Large intestine (tissue), 3 donors: ENCODE results near the gene CSNK1G1. TPM values are rescaled to one million over a fixed set of nuclear protein-coding genes. Genes with fewer than 3 reads are reported as not detected.
"Not testable (repeated sequence)": the region's sequence is repeated elsewhere in the genome, so short reads cannot be mapped to it uniquely, and the experiment has no call there.

Experiments
- DNase-seq, 2 donors: peaks; one replicate each; pipeline versions ENCODE4 v3.0.0 to v3.0.0-alpha.2; 2013
- H3K27ac ChIP-seq: one replicate; pipeline ENCODE4 v1.5.1; 2013; ENCODE audit warnings: low read length
- H3K27me3 ChIP-seq: 2 replicates; pipeline ENCODE4 v1.6.1; 2013; ENCODE audit warnings: low read length; ENCODE audit not compliant: control insufficient read depth, insufficient read depth
- H3K36me3 ChIP-seq: 2 replicates; pipeline ENCODE4 v1.6.1; 2013; ENCODE audit warnings: low read length; ENCODE audit not compliant: control insufficient read depth, insufficient read depth
- H3K4me1 ChIP-seq: one replicate; pipeline ENCODE4 v1.6.1; 2013; ENCODE audit warnings: low read length; ENCODE audit not compliant: control insufficient read depth, insufficient read depth
- H3K4me3 ChIP-seq: one replicate; pipeline ENCODE4 v1.5.1; 2013; ENCODE audit warnings: low read length
- H3K9me3 ChIP-seq: one replicate; pipeline ENCODE4 v1.6.1; 2013; ENCODE audit warnings: mild to moderate bottlenecking, low read depth, low read length, moderate library complexity; ENCODE audit not compliant: control insufficient read depth
- WGBS: methylation state at CpG from one replicate; pipeline ENCODE4 v1.1.5; 2013; ENCODE audit warnings: low lambda C conversion rate; ENCODE audit not compliant: insufficient coverage; 5-methylcytosine and 5-hydroxymethylcytosine counted together
- polyA plus RNA-seq: library from polyadenylated mRNA; unstranded; fragments of 120-200 nt; gene quantifications from one replicate; pipeline ENCODE4 v1.2.1, GENCODE V29; 2013

Gene CSNK1G1
- polyA plus RNA-seq, 1 donor: 11.9 TPM

DNA sequence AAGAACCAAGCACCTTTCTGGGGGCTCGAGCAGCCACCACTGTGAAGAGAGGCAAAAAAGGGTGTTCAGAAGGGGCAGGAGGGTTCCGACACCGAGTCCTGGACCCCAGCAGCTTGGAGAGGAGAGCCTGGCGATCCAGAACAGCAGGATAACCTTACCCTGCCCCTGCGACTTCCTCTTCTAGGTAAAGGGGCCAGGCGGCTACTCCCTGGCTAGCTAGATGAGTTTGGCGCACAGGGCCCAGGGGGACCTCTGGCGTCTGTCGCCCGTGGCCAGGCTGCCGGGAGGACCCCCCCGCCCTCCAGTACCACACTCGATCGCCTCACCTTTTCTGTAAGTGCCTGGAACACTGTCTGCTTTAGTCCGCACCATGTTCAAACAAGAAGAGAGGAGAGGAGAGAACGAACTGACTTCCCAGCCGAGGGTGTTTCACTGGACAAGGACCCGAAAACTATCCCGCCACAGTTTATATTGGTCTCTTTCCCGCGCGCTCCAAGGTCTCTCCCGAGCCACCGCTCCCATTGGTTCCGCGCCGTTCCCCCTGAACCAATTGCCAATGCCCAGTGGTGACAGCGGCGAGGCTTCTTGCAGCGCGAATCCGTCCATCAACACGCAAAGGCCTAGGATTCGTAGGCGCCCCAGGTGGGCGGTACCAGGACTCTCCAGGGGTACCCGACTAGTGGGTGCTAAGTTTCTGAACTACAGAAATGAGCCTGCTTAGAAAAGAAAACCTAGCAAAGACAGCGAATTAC lies 25.2 kb upstream of the CSNK1G1 start, which contains the start of gene PCLAF:
Gene PCLAF (minus strand): TSS at position 442 of the 752 bp plus-strand sequence. CDS start 70 bp downstream, at position 372.
- H3K9me3 ChIP-seq: no peaks in the 10 kb centered on the region
- H3K27ac ChIP-seq: no peak within 1 kb of the TSS
- H3K4me1 ChIP-seq: peaks cover 2% of the 10 kb centered on the region
- H3K36me3 ChIP-seq: no peaks in the 10 kb centered on the region
- H3K4me3 ChIP-seq: peak within 1 kb of the TSS; percentile 78
- peak; percentile 87 to 92 for DNase-seq
- H3K27me3 ChIP-seq: no peaks in the 10 kb centered on the region
- no CpG with 5 or more reads among the region's 38 CpGs for WGBS

DNA sequence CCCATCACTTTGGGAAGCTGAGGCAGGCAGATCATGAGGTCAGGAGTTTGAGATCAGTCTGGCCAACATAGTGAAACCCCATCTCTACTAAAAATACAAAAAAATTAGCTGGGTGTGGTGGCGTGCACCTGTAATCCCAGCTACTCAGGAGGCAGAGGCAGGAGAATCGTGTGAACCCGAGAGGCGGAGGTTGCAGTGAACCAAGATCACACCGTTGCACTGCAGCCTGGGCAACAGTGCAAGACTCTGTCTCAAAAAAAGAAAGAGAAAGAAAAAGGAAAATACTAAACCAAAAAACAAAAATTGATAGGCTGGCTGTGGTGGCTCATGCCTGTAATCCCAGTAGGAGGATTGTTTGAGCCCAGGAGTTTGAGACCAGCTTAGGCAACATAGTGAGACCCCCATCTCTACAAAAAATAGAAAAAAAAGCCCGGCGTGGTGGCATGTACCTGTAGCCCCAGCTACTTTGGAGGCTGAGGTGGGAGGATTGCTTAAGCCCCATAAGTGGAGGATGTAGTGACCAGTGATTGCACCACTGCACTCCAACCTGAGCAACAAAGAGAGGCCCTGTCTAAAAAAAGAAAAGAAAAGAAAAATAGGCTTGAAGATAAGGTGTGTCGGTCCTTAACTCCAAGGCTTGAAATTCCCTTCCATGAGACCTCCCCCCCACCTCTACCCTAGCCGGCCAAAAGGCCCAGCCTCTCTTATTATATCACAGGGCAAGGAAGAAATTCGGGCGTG lies 24.3 kb upstream of the CSNK1G1 start:
- not testable (repeated sequence) for H3K36me3 ChIP-seq, H3K9me3 ChIP-seq, H3K27ac ChIP-seq, H3K27me3 ChIP-seq, H3K4me1 ChIP-seq, DNase-seq
- peak overlapping the region; percentile 78 for H3K4me3 ChIP-seq
- WGBS: no CpG with 5 or more reads among the region's 11 CpGs

DNA sequence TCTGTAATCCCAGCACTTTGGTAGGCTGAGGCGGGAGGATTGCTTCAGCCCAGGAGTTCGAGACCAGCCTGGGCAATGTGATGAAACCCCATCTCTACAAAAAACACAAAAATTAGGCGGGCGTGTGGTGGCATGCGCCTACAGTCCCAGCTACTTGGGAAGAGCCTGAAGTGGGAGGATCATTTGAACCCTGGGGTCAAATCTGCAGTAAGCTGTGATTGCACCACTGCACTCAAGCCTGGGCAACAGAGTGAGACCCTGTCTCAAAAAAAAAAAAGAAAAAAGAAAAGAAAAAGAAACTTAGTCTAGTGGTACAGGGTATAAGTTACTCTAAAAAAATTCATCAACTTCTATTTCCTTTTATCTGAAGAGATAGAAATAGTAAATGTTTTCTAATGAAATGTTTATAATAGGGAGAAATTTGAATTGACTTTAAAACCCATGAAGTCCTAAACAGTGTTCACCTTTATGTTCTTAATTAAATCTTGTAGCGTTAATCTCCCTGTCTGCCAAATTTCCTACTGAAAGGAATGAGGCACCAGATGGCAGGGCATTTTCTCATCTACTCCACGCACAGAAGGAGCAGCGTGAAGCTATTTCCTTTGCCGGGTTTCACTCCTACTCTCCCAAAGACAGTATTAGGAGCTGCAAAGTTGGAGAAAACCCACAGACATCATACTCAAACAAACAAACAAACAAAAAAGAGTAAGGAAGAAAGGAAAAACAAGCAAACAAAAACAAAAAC lies 23.4 kb upstream of the CSNK1G1 start:
- no peak overlapping the region for H3K4me3 ChIP-seq
- H3K9me3 ChIP-seq: no peaks in the 10 kb centered on the region
- H3K27ac ChIP-seq: no peak overlapping the region
- no peak for DNase-seq
- H3K27me3 ChIP-seq: no peaks in the 10 kb centered on the region
- H3K4me1 ChIP-seq: peaks cover 2% of the 10 kb centered on the region
- 100% methylated on average over 1 of the region's 9 CpGs for WGBS
- H3K36me3 ChIP-seq: peaks cover 3% of the 10 kb centered on the region

DNA sequence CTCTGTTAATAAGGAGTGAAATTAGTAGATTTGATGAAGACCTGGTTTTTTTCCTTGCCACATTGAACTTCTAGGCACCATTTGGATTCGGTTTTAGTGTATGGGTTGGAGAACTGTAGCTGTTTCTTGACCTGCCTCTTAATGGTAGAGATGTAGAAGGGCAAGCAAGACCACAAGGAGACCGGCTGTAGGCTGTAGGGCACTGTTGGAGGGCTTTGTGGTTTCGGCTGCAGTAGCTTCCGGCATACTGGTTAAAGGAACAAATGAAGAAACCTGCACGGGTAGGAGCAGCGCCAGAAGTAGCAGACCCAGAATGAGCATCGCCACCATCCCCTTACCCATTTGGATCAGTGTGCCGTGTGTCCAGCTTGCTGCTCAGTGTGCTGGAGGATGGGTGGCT lies 17.4 kb upstream of the CSNK1G1 start:
- 100% methylated on average over 1 of the region's 8 CpGs for WGBS
- Histone ChIP-seq H3K27ac (no peak overlapping the region), H3K27me3 (no peaks in the 10 kb centered on the region), H3K9me3 (no peaks in the 10 kb centered on the region), H3K4me1 (no peaks in the 10 kb centered on the region), H3K36me3 (peaks cover 6% of the 10 kb centered on the region), H3K4me3 (no peak overlapping the region)
- DNase-seq: no peak

DNA sequence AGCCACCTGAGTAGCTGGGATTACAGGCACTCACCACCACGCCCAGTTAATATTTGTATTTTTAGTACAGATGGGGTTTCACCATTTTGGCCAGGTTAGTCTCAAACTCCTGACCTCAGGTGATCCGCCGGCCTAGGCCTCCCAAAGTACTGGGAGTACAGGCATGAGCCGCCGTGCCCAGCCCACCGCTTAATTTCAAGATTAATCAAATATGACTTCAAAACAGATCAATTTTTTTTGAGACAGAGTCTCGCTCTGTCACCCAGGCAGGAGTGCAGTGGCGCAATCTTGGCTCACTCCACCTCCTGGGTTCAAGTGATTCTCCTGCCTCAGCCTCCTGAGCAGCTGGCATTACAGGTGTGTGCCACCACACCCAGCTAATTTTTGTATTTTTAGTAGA lies 15.4 kb upstream of the CSNK1G1 start:
- H3K36me3 ChIP-seq, H3K27ac ChIP-seq, H3K9me3 ChIP-seq, H3K4me1 ChIP-seq, H3K27me3 ChIP-seq, DNase-seq, H3K4me3 ChIP-seq: not testable (repeated sequence)
- no CpG with 5 or more reads among the region's 8 CpGs for WGBS

DNA sequence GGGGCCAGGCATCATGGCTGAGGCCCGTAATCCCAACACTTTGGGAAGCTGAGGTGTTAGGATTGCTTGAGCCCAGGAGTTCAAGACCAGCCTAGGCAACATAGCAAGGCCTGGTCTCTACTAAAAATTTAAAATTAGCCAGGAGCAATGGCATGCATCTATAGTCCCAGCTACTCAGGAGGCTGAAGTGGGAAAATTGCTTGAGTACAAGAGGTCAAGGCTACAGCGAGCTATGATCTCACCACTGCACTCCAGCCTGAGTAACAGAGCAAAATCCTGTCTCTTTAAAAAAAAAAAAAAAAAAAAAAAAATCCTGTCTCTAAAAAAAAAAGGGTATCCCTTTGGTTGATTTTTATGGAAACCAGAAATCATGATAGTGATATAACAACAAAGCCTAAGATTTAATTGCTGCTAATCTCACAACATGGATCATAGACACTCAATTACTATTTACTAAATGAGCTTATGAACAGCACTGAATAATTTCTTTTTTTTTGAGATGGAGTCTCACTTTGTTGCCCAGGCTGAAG lies 13.2 kb upstream of the CSNK1G1 start:
- peaks cover 3% of the 10 kb centered on the region for H3K36me3 ChIP-seq
- H3K27me3 ChIP-seq: no peaks in the 10 kb centered on the region
- H3K27ac ChIP-seq: no peak overlapping the region
- H3K9me3 ChIP-seq: no peaks in the 10 kb centered on the region
- H3K4me1 ChIP-seq: no peaks in the 10 kb centered on the region
- 40% methylated on average over 1 of the region's 2 CpGs for WGBS
- no peak overlapping the region for H3K4me3 ChIP-seq
- no peak for DNase-seq

DNA sequence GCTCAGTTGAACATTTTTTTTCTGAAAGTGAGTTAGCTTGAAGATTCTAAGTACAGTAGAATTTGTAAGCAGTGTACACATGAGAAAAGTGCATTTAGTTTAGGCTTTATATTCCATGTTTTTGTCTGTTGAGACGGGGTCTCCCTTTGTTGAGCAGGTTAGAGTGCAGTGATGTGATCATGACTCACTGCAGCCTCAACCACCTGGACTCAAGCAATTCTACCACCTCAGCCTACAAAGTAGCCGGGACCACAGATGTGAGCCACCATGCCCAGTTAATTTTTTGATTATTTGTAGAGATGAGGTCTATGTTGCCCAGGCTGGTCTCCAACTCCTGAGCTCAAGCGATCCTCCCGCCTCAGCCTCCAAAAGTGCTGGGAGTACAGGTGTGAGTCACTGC lies 5.3 kb upstream of the CSNK1G1 start:
- Histone ChIP-seq H3K9me3 (no peaks in the 10 kb centered on the region), H3K27ac (no peak overlapping the region), H3K4me3 (no peak overlapping the region), H3K27me3 (no peaks in the 10 kb centered on the region), H3K36me3 (no peaks in the 10 kb centered on the region), H3K4me1 (peaks cover 3% of the 10 kb centered on the region)
- 100% methylated on average over 1 of the region's 4 CpGs for WGBS
- no peak for DNase-seq

DNA sequence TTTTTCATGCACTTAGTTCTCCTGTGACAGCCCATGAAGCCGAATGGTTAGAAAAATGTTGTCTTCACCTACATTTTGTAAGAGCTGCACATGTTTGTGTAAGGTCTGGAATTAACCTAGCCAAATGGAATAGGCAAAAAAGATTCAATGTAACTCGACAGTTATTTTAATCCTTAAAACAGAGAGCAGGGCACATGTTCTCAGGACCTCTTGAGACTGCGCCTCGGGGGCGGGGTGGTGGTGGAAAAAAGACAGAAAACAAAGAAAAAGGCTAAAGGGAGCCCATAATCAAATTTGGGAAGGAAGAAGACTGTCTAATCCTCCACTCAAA lies 702 bp upstream of the CSNK1G1 start:
- H3K4me3 ChIP-seq: peak overlapping the region; percentile 92
- no peaks in the 10 kb centered on the region for H3K27me3 ChIP-seq
- 40% methylated on average over 1 of the region's 5 CpGs for WGBS
- peaks cover 3% of the 10 kb centered on the region for H3K4me1 ChIP-seq
- H3K9me3 ChIP-seq: no peaks in the 10 kb centered on the region
- H3K27ac ChIP-seq: peak overlapping the region; percentile 54
- no peak for DNase-seq
- H3K36me3 ChIP-seq: no peaks in the 10 kb centered on the region

DNA sequence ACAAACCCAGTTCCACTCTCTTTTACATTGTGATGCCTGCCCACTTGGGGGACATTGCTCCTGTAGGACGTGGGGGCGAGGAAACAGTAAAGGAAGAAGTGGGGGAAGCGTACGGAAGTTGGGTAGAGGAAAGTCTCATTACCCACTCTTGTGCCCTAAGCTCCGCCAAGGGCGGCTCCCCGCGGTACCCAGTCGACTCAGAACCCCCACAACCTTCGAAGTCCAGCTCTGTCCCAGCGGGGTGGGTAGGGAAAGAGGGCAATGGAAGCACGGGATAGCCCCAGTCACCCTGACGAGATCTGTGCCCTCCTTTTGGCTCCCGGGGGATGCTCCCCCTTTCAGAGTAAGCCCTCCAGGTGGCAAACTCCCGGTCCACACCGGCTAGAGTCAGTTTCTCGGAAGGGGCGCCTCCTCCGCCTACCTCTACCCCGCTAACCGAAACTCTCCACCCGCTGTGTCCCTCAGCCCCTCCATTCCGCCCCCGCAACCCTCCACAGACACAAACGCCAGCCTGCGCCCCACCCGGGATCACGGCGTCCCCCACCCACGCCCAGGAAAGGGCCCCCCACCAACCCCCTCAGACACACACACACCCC lies 527 bp downstream of the CSNK1G1 start:
- Histone ChIP-seq H3K4me3 (peak overlapping the region; percentile 92), H3K36me3 (no peaks in the 10 kb centered on the region), H3K9me3 (no peaks in the 10 kb centered on the region), H3K27ac (peak overlapping the region; percentile 75), H3K4me1 (peaks cover 3% of the 10 kb centered on the region), H3K27me3 (no peaks in the 10 kb centered on the region)
- no CpG with 5 or more reads among the region's 30 CpGs for WGBS
- DNase-seq: peak in 1 of 2 donors; percentile 39
